DLD1 (cell line): Measurements from ENCODE around the gene UBQLN1.
"Not testable (repeated sequence)": the region's sequence is repeated elsewhere in the genome, so short reads cannot be mapped to it uniquely, and the experiment has no call there.

ENCODE experiments used
- in situ Hi-C: cut with HindIII; loops from 2 replicates; pipeline ENCODE4 v1.10.0; 2017; ENCODE audit warnings: low sequenced_read_pairs

UBQLN1 gene

GRCh38 chr9:83707768-83708514 lies at the start of gene UBQLN1:
UBQLN1 (minus strand) TSS chr9:83707958; CDS start chr9:83707679, 279 bp downstream.
- in situ Hi-C loops, result no loop called here

- in situ Hi-C loops, result no loop called here
Measured at GRCh38 chr9:83754383-83754977, 46.7 kb upstream of the UBQLN1 start.

- in situ Hi-C loops, result no loop called here
Measured at GRCh38 chr9:83749706-83750105, 41.9 kb upstream of the UBQLN1 start.

- in situ Hi-C loops, result no loop called here
Measured at GRCh38 chr9:83744206-83744605, 36.4 kb upstream of the UBQLN1 start.

GRCh38 chr9:83733739-83734138 lies 26.0 kb upstream of the UBQLN1 start:
- in situ Hi-C loops, result no loop called here

GRCh38 chr9:83728591-83729368 lies 21.0 kb upstream of the UBQLN1 start:
- in situ Hi-C loops, result not testable (repeated sequence)

- in situ Hi-C loops, result no loop called here
Measured at GRCh38 chr9:83724436-83724835, 16.7 kb upstream of the UBQLN1 start.

- in situ Hi-C loops, result no loop called here
Measured at GRCh38 chr9:83722726-83723495, 15.2 kb upstream of the UBQLN1 start.

GRCh38 chr9:83721509-83721908 lies 13.8 kb upstream of the UBQLN1 start:
- in situ Hi-C loops, result no loop called here

GRCh38 chr9:83715794-83716193 lies 8.0 kb upstream of the UBQLN1 start:
- in situ Hi-C loops, result no loop called here

GRCh38 chr9:83715221-83715620 lies 7.5 kb upstream of the UBQLN1 start:
- in situ Hi-C loops, result no loop called here

GRCh38 chr9:83714329-83714728 lies 6.6 kb upstream of the UBQLN1 start:
- in situ Hi-C loops, result no loop called here

GRCh38 chr9:83708515-83709158 lies 879 bp upstream of the UBQLN1 start:
- in situ Hi-C loops, result no loop called here

GRCh38 chr9:83707518-83707767 lies 315 bp downstream of the UBQLN1 start:
- in situ Hi-C loops, result no loop called here

- in situ Hi-C loops, result no loop called here
Measured at GRCh38 chr9:83706676-83707517, 861 bp downstream of the UBQLN1 start.

GRCh38 chr9:83705219-83705651 lies 2.5 kb downstream of the UBQLN1 start:
- in situ Hi-C loops, result not testable (repeated sequence)

GRCh38 chr9:83701769-83702168 lies 6.0 kb downstream of the UBQLN1 start:
- in situ Hi-C loops, result no loop called here

GRCh38 chr9:83701286-83701685 lies 6.5 kb downstream of the UBQLN1 start:
- in situ Hi-C loops, result no loop called here

- in situ Hi-C loops, result no loop called here
Measured at GRCh38 chr9:83699615-83700014, 8.1 kb downstream of the UBQLN1 start.
